T-helper 2 cell treated with Interferon-gamma antibody and Interleukin-4, amounts not matched to agents 5 μg/mL and 100 μg/mL, for 36 hours (primary cell): ENCODE measurements around the gene CERKL.

Experiments used
- DNase-seq: peaks from one replicate; pipeline ENCODE4 v3.0.0; 2021; ENCODE audit warnings: low spot score
- H3K27ac Mint-ChIP-seq: one replicate; pipeline ENCODE4 v1.8.0; 2021; ENCODE audit warnings: mild to moderate bottlenecking, mixed read lengths
- H3K27me3 Mint-ChIP-seq: one replicate; pipeline ENCODE4 v1.8.0; 2021; ENCODE audit warnings: low read depth, mixed read lengths
- H3K36me3 Mint-ChIP-seq: one replicate; pipeline ENCODE4 v1.8.0; 2021; ENCODE audit warnings: low read depth, mixed read lengths
- H3K4me1 Mint-ChIP-seq: one replicate; pipeline ENCODE4 v1.8.0; 2021; ENCODE audit warnings: low read depth, mixed read lengths
- H3K4me3 Mint-ChIP-seq: one replicate; pipeline ENCODE4 v1.8.0; 2022; ENCODE audit warnings: mild to moderate bottlenecking, moderate library complexity, mixed read lengths
- H3K9me3 Mint-ChIP-seq: one replicate; pipeline ENCODE4 v1.8.0; 2021; ENCODE audit warnings: mixed read lengths

The CERKL gene

DNA sequence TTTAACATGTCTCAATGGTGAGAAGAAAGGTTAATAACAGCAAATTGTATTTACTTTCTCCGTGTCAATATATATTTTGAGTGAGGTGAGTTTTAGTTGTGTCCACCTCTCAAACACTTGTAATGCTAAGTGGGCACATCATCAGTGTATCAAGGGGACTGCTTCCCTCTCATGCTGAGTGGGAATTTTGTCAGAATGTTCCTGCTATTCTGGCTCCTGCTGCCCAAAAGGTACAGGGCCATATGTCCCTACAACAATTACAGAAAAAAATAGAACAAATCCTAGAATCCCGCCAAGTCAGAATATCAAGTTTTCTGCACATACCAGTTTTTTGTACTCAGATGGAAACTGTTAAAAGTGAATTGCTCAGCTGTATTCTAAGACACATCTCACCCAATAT, 5.4 kb upstream of the CERKL start:
- no peak for DNase-seq
- H3K36me3 Mint-ChIP-seq, result no peaks in the 10 kb centered on the region
- H3K4me1 Mint-ChIP-seq, result peaks cover under 1% of the 10 kb centered on the region
- H3K27me3 Mint-ChIP-seq, result peaks cover 44% of the 10 kb centered on the region
- no peak overlapping the region for H3K27ac Mint-ChIP-seq
- H3K9me3 Mint-ChIP-seq, result no peaks in the 10 kb centered on the region
- no peak overlapping the region for H3K4me3 Mint-ChIP-seq

DNA sequence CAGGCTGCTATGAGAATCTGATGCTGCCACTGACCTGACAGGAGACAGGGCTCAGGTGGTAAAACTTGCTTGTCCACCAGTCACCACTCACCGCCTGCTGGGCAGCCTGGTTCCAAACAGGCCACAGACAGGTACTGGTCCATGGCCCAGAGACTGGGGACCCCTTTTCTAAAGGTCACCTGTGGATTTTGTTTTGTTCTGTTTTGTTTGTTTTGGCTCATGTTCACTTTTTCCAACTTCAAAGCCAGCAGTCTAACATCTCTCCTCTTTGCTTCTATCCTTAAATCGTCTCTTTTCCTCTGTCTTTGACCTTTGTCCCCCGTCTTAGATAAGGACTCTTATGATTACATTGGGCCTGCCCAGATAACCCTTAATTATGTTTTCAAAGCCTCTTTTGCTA, 3.3 kb upstream of the CERKL start:
- Mint-ChIP-seq H3K4me3 (no peak overlapping the region), H3K36me3 (no peaks in the 10 kb centered on the region), H3K4me1 (peaks cover 10% of the 10 kb centered on the region), H3K27ac (no peak overlapping the region), H3K9me3 (no peaks in the 10 kb centered on the region), H3K27me3 (peaks cover 61% of the 10 kb centered on the region)
- no peak for DNase-seq

DNA sequence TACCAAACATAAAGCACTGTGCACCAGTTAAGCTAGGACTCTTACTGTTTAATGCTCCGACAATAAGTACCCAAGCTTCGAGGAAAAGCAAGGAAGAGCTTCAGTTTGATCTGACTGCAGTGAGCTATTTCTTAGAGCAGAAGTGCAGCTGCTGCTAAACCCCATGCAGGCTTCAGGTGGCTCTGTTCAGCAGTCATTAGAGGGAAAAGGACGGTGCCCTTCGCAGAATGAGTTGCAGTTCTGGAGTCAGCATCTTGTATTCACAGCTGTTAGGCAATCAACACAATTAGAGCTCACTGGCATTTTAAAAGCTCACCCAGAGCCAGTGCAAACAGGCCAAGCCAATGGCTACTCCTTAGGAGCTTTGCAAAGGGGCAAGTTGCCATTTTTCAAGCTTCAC, 1.5 kb upstream of the CERKL start:
- Mint-ChIP-seq H3K27me3 (peaks cover 74% of the 10 kb centered on the region), H3K27ac (no peak overlapping the region), H3K4me1 (peaks cover 10% of the 10 kb centered on the region), H3K4me3 (no peak overlapping the region), H3K36me3 (no peaks in the 10 kb centered on the region), H3K9me3 (no peaks in the 10 kb centered on the region)
- no peak for DNase-seq

DNA sequence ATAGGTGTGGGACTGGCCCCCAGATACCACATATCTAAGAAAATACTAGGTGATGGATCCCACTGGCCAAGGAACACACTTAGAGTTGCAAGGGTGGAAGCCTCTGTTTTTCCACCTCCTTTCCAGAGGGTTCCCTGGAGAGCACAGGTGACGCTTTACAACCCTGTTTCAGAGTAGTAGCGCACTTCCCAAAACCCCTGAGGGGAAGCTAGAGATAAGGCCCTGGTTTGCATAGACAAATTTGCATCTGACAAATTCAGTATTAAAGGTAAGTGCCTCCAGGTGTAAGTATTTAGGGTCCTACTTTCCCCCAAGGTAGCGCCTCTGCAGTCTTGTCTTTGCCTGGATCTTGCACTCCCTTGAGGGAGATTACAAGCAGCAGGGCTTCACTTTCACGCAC, 474 bp upstream of the CERKL start:
- no peak overlapping the region for H3K27ac Mint-ChIP-seq
- peaks cover 78% of the 10 kb centered on the region for H3K27me3 Mint-ChIP-seq
- H3K36me3 Mint-ChIP-seq, result no peaks in the 10 kb centered on the region
- peaks cover 10% of the 10 kb centered on the region for H3K4me1 Mint-ChIP-seq
- DNase-seq, result no peak
- H3K9me3 Mint-ChIP-seq, result no peaks in the 10 kb centered on the region
- peak overlapping the region; percentile 66 for H3K4me3 Mint-ChIP-seq

DNA sequence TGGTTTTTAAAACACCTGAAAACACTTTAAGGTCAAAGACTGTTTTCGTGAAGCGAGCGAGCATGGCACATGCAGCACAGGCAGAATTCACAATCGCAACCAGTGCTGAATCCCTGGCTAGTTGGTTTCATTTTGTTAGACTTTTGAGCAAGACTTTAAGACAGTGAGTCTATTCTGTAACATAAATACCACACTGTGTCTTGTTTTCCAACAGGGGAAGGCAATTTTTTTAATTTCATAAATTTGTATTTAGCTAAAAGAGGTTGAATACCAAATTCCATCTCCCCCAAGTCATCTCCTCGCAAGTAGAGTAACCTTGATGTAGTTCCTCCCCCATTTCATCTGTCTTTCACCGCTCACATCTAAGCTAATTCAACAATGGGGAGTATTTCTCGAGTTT, 1.4 kb downstream of the CERKL start:
- Mint-ChIP-seq H3K9me3 (no peaks in the 10 kb centered on the region), H3K27me3 (peaks cover 78% of the 10 kb centered on the region), H3K27ac (no peak overlapping the region), H3K4me1 (peaks cover 10% of the 10 kb centered on the region), H3K36me3 (no peaks in the 10 kb centered on the region), H3K4me3 (no peak overlapping the region)
- DNase-seq, result no peak

DNA sequence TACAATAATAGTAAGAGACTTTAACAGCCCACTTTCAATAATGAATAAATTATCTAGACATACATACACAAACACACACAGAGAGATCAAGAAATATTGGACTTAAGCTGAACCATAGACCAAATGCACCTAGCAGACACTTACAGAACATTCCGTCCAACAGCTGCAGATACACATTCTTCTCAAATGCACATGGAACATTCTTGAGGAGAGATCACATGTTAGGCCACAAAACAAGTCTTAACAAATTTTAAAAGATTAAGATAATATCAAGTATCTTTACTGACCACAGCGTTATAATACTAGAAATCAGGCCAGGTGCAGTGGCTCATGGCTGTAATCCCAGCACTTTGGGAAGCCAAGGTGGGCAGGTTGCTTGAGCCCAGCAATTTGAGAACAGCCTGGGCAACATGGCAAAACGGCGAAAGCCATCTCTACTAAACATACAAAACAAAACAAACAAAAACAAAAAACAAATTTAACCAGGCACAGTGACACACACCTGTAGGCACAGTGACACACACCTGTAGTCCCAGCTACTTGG, 7.4 kb downstream of the CERKL start:
- Mint-ChIP-seq H3K4me3 (no peak overlapping the region), H3K27me3 (peaks cover 66% of the 10 kb centered on the region), H3K36me3 (no peaks in the 10 kb centered on the region), H3K4me1 (no peaks in the 10 kb centered on the region), H3K9me3 (no peaks in the 10 kb centered on the region), H3K27ac (no peak overlapping the region)
- no peak for DNase-seq

DNA sequence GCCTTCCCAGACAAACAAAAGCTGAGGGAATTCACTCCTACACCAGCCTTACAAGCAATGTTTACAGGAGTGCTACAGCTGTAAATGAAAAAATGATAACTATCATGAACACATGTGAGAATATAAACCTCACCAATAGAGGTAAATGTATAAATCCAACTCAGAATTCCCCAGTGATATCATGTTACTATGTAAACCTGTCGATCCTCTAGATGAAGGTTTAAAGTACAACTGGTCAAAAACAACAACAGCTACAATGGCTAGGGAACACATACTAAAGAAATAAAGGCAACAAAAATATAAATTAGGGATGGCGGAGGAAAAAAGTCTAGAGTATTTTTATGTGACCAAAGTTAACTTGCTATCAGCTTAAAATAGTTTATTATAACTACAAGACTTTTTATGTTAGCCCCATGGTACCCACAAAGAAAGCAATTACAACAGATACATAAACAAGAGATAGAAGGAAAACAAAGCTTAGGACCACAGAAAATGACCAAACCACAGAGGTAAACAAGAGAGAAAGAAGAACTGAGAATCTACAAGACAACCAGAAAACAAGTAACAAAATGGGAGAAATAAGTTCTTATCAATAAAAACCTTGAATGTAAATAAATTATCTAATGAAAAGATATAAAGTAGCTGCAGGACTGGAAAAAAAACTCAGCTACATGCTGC, 8.3 kb downstream of the CERKL start:
- no peak for DNase-seq
- Mint-ChIP-seq H3K4me3 (no peak overlapping the region), H3K4me1 (no peaks in the 10 kb centered on the region), H3K27ac (no peak overlapping the region), H3K27me3 (peaks cover 67% of the 10 kb centered on the region), H3K9me3 (no peaks in the 10 kb centered on the region), H3K36me3 (no peaks in the 10 kb centered on the region)

DNA sequence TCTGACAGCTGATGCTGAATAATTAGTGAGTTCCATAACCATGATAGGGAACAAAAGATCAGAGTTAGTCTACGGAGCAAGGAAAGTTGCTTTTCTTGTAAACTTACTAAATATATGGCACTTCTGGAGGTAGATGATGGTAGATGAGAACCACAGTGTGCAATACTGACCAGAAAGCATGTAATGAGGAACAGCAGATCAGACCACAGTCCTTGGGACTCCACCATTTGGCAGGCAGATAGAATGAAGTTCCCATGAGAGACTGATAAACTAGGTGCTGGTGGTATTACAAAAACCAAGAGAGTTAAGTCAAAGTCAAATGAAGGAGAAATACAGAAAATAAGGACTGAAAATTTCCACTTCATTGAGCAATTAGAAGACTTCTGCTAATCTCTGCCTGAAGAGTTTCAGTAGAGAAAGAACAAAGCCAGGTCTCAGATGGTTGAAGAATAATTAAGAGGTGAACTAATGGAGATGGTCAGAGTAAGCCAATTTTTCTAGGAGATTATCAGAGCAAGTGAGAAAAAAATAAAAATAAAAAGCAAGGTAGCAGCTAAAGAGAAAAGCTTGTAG, 10.4 kb downstream of the CERKL start:
- Mint-ChIP-seq H3K36me3 (no peaks in the 10 kb centered on the region), H3K27me3 (peaks cover 52% of the 10 kb centered on the region), H3K4me3 (no peak overlapping the region), H3K4me1 (no peaks in the 10 kb centered on the region), H3K27ac (no peak overlapping the region), H3K9me3 (no peaks in the 10 kb centered on the region)
- DNase-seq, result no peak

DNA sequence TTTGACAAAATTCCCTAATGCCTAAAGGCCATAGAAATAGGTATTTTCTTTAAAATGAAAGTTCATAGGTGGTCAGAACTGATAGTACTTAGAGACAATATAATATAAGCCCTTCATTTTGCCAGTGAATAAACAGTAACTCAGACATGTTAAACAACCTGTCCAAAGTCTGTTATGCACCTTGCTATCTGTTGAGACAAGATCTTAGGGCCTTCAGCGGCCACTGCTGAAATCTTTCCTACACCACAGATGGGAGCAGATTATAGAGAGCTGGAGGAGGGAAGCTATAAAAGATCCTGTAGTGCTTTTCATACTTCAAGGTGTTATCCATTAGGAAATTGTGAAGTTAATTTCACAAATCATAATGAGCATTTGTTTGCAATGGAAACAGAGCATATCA, 13.8 kb downstream of the CERKL start:
- Mint-ChIP-seq H3K36me3 (no peaks in the 10 kb centered on the region), H3K27me3 (peaks cover 34% of the 10 kb centered on the region), H3K27ac (no peak overlapping the region), H3K4me3 (no peak overlapping the region), H3K4me1 (no peaks in the 10 kb centered on the region), H3K9me3 (no peaks in the 10 kb centered on the region)
- no peak for DNase-seq

DNA sequence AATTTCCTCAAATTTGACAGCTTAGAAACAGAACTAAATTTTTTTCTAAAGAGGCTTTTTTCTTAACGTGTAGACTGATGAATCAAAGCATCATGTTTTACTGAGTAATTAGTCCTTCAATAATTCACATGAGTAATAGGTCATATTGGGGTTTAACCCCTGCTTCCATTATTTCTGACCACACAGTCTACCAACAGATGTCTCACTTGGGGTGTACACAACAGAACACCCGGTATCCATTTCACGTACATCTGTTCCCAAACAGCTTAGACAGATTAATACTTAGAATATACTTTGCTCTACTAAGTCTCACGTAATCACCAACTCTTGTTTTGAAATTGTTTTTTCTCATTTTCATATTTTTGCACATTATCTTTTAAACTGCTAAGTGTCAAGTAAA, 14.8 kb downstream of the CERKL start:
- Mint-ChIP-seq H3K4me1 (no peaks in the 10 kb centered on the region), H3K36me3 (no peaks in the 10 kb centered on the region), H3K27ac (no peak overlapping the region), H3K9me3 (no peaks in the 10 kb centered on the region), H3K27me3 (peaks cover 23% of the 10 kb centered on the region), H3K4me3 (no peak overlapping the region)
- no peak for DNase-seq

DNA sequence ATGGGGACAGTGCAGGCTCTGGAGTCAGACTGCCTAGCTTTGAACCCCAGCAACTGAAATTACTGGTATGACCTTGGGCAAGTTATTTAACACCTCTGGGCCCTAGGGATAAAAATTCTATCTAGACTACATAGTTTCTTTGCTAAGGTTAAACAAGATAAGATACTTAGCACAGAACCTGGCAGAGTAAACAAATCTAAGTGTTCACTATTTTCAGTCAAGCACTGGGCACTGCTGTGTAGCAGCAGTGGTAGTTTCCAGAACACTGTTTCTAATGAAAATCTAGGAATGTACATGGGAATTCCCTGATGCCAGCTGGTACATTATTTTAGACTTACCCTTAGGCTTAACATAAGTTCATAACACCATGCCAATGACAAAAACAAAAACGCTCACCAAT, 17.2 kb downstream of the CERKL start:
- H3K27me3 Mint-ChIP-seq, result peaks cover 19% of the 10 kb centered on the region
- no peak overlapping the region for H3K27ac Mint-ChIP-seq
- H3K9me3 Mint-ChIP-seq, result no peaks in the 10 kb centered on the region
- DNase-seq, result no peak
- no peaks in the 10 kb centered on the region for H3K4me1 Mint-ChIP-seq
- H3K36me3 Mint-ChIP-seq, result no peaks in the 10 kb centered on the region
- no peak overlapping the region for H3K4me3 Mint-ChIP-seq

DNA sequence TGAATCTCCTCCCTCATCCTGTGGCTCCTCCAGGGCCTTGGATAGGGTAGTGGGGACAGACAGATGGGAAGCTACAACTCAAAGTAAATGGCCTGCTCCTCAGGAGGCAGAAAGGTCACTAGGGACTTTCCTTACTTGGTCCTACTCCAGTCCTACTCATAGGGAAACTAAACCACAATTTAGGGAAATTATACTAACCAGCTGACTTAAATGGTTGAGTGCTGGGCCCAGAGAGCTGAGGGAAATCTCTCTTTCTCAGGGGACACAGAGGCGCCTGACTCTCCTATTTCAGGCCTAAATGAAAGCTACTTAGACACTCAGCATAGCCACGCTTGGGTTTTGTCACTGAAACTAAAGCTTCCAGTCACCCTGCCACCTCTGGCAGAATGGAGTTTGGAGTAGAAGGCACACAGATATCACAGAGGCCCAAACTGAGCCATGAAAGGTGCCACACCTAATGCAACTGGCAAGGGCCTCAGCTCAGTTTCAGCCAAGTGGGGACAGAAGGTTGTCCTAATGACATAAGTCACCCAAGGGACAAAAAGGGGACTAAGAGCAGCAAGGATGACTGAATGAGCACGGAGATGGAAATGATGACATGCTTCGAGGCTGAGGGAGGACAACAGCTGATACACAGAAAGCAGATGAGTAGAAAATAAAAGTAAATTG, 24.0 kb downstream of the CERKL start:
- Mint-ChIP-seq H3K9me3 (no peaks in the 10 kb centered on the region), H3K27ac (no peak overlapping the region), H3K4me1 (no peaks in the 10 kb centered on the region), H3K4me3 (no peak overlapping the region), H3K36me3 (no peaks in the 10 kb centered on the region), H3K27me3 (peaks cover 58% of the 10 kb centered on the region)
- DNase-seq, result no peak

DNA sequence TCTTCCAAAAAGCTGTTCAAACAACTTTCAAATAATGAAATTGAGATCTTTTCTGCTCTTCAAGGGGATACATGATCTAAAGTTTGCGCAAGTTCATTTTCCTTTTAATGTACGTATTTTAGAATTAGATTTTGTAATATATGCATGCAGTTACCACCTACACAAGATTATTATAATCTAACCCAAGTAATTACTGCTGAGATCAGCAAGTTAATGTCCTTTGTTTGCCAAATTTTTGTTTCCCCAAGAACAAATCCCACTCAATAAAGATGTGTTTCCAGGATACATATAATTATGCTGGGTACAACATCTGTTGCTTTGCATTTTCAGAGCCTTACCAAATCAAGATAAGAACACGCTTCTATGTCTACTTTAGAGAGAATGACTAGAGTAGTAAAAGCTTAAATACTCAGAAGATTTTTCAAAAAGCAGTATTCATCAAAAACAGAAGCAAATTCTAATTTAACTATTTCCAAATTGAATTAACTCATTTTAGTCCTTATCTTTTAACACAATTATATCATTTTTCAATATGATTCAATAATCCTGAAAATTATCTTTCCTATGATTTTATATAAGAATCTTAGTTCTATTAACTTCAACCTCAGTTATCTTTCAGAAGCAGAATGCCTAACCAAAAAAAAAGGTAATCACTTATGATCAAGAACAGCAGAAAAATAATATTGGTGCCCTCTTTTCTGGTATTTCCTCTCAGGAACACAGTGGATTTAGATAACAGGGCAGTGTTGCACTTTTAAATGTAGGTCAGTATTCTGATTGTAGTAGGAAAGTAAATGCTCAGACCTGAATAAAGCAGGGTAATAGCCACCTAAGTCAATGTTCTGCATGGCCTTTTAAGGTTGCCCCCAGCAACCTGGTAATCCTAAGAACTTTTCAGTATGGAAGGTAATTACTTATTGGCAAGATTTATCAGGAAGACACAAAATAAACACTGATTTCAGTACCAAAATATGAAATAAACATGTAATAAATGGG, 28.0 kb downstream of the CERKL start:
- H3K4me3 Mint-ChIP-seq, result no peak overlapping the region
- no peak overlapping the region for H3K27ac Mint-ChIP-seq
- DNase-seq, result no peak
- no peaks in the 10 kb centered on the region for H3K4me1 Mint-ChIP-seq
- H3K27me3 Mint-ChIP-seq, result peaks cover 61% of the 10 kb centered on the region
- no peaks in the 10 kb centered on the region for H3K9me3 Mint-ChIP-seq
- no peaks in the 10 kb centered on the region for H3K36me3 Mint-ChIP-seq
